ENCODE results near the gene JSRP1.

GRCh38 chr19:2288818-2289713 lies 32.8 kb upstream of the JSRP1 start:
- TF ChIP-seq TCF12 (IDR thresholded peaks at IDR 0.05; ENCODE audit: low read depth) (no peak), EP300 (IDR thresholded peaks at IDR 0.05; ENCODE audit: borderline replicate concordance) (no peak), TAF1 (IDR thresholded peaks at IDR 0.05; ENCODE audit: low read depth) (no peak)

Data from Ishikawa (cell line).